Measurements from ENCODE around the gene CENPU. TPM values are rescaled to one million over a fixed set of nuclear protein-coding genes. Genes with fewer than 3 reads are reported as not detected.

Gene CENPU
- polyA plus RNA-seq, 3 donors = 0.72 to 1.5 (median 1.3) TPM

GRCh38 chr4:184727430-184727829 lies 6.5 kb downstream of the CENPU start:
- 83 to 97% (median 87%) methylated on average over 3 of the region's 3 CpGs for WGBS, 3 donors

GRCh38 chr4:184722798-184723197 lies 11.1 kb downstream of the CENPU start:
- 33 to 75% (median 70%) methylated on average over 1 of the region's 1 CpG for WGBS, 3 donors
- H3K27ac ChIP-seq (ENCODE audit: low read depth, low read length) = no peak overlapping the region

More at GRCh38 chr4:184727430-184727829, 6.5 kb downstream of the CENPU start:
- no peak overlapping the region for H3K27ac ChIP-seq (ENCODE audit: low read depth, low read length)

GRCh38 chr4:184721254-184721653 lies 12.6 kb downstream of the CENPU start:
- no peak overlapping the region for H3K27ac ChIP-seq (ENCODE audit: low read depth, low read length)

GRCh38 chr4:184719407-184719806 lies 14.5 kb downstream of the CENPU start:
- no peak overlapping the region for H3K27ac ChIP-seq (ENCODE audit: low read depth, low read length)
- WGBS, 3 donors = 88 to 100% (median 96%) methylated on average over 3 of the region's 3 CpGs

GRCh38 chr4:184715526-184715925 lies 18.4 kb downstream of the CENPU start:
- H3K27ac ChIP-seq (ENCODE audit: low read depth, low read length) = no peak overlapping the region
- WGBS, 3 donors = 93 to 95% (median 93%) methylated on average over 4 of the region's 4 CpGs

- H3K27ac ChIP-seq (ENCODE audit: low read depth, low read length) = no peak overlapping the region
- WGBS, 3 donors = 44 to 93% (median 91%) methylated on average over 2 of the region's 2 CpGs
These were observed 20.0 kb downstream of the CENPU start for GRCh38 chr4:184713887-184714286.

GRCh38 chr4:184712322-184712721 lies 21.6 kb downstream of the CENPU start:
- H3K27ac ChIP-seq (ENCODE audit: low read depth, low read length) = no peak overlapping the region

GRCh38 chr4:184706453-184706852 lies 27.4 kb downstream of the CENPU start:
- WGBS, 3 donors = 57 to 86% (median 78%) methylated on average over 1 of the region's 1 CpG
- H3K27ac ChIP-seq (ENCODE audit: low read depth, low read length) = no peak overlapping the region

- WGBS, 3 donors = 82 to 92% (median 89%) methylated on average over 5 of the region's 5 CpGs
These were observed 28.2 kb downstream of the CENPU start for GRCh38 chr4:184705692-184706091.

GRCh38 chr4:184702114-184702513 lies 31.8 kb downstream of the CENPU start:
- WGBS, 3 donors = 95 to 99% (median 95%) methylated on average over 2 of the region's 2 CpGs
- no peak overlapping the region for H3K27ac ChIP-seq (ENCODE audit: low read depth, low read length)

More at GRCh38 chr4:184705692-184706091, 28.2 kb downstream of the CENPU start:
- no peak overlapping the region for H3K27ac ChIP-seq (ENCODE audit: low read depth, low read length)

- H3K27ac ChIP-seq (ENCODE audit: low read depth, low read length) = no peak overlapping the region
- whole genome bisulfite sequencing, 3 donors = 95 to 99% (median 95%) methylated on average over 4 of the region's 4 CpGs
These were observed 34.0 kb downstream of the CENPU start for GRCh38 chr4:184699941-184700340.

- no peak overlapping the region for H3K27ac ChIP-seq (ENCODE audit: low read depth, low read length)
- 87 to 90% (median 89%) methylated on average over 3 of the region's 3 CpGs for WGBS, 3 donors
These were observed 35.9 kb downstream of the CENPU start for GRCh38 chr4:184697956-184698355.

GRCh38 chr4:184695178-184695896 lies 38.6 kb downstream of the CENPU start:
- no peak overlapping the region for H3K27ac ChIP-seq (ENCODE audit: low read depth, low read length)
- 77 to 89% (median 82%) methylated on average over 3 of the region's 3 CpGs for WGBS, 3 donors

- no peak overlapping the region for H3K27ac ChIP-seq (ENCODE audit: low read depth, low read length)
These were observed 39.4 kb downstream of the CENPU start for GRCh38 chr4:184694412-184694956.

- H3K27ac ChIP-seq (ENCODE audit: low read depth, low read length) = no peak overlapping the region
- WGBS, 3 donors = 77 to 94% (median 82%) methylated on average over 5 of the region's 5 CpGs
These were observed 40.8 kb downstream of the CENPU start for GRCh38 chr4:184693056-184693455.

- H3K27ac ChIP-seq (ENCODE audit: low read depth, low read length) = no peak overlapping the region
- WGBS, 3 donors = 52 to 81% (median 54%) methylated on average over 5 of the region's 5 CpGs
These were observed 44.2 kb downstream of the CENPU start for GRCh38 chr4:184689681-184690080.

- WGBS, 3 donors = 55 to 72% (median 57%) methylated on average over 11 of the region's 11 CpGs
- H3K27ac ChIP-seq (ENCODE audit: low read depth, low read length) = no peak overlapping the region
These were observed 45.4 kb downstream of the CENPU start for GRCh38 chr4:184688447-184688846.

GRCh38 chr4:184688005-184688404 lies 45.9 kb downstream of the CENPU start:
- 54 to 56% (median 56%) methylated on average over 3 of the region's 3 CpGs for WGBS, 3 donors
- H3K27ac ChIP-seq (ENCODE audit: low read depth, low read length) = no peak overlapping the region

- WGBS, 3 donors = 47 to 75% (median 51%) methylated on average over 5 of the region's 5 CpGs
- no peak overlapping the region for H3K27ac ChIP-seq (ENCODE audit: low read depth, low read length)
These were observed 49.3 kb downstream of the CENPU start for GRCh38 chr4:184684491-184685189.

GRCh38 chr4:184681916-184682315 lies 52.0 kb downstream of the CENPU start:
- H3K27ac ChIP-seq (ENCODE audit: low read depth, low read length) = no peak overlapping the region
- WGBS, 3 donors = 99 to 100% (median 100%) methylated on average over 1 of the region's 1 CpG

Data from adipose tissue (tissue), 3 donors.